CD14-positive monocyte (primary cell): ENCODE data around the gene KRT38. TPM values are rescaled to one million over a fixed set of nuclear protein-coding genes. Genes with fewer than 3 reads are reported as not detected.

ENCODE experiments used
- DNase-seq, 3 donors: peaks; one replicate each; pipeline ENCODE4 v3.0.0-alpha.2; 2011 to 2022
- H2AFZ ChIP-seq: 2 replicates; pipeline ENCODE4 v1.6.0; 2012; ENCODE audit warnings: mild to moderate bottlenecking, low read depth, low read length, inconsistent platforms; ENCODE audit not compliant: insufficient read depth, poor library complexity, severe bottlenecking
- H3K27ac ChIP-seq, 2 donors: 1 replicate in 1 of 2; 2 replicates in 1 of 2; pipeline ENCODE4 v1.5.1; 2012 to 2013; ENCODE audit warnings: low read length in 2 of 2, control low read depth in 1 of 2, inconsistent platforms in 1 of 2, low read depth in 1 of 2, mild to moderate bottlenecking in 1 of 2
- H3K27me3 ChIP-seq, 2 donors: one replicate each; pipeline versions ENCODE4 v1.6.0 to v1.6.1; 2011 to 2013; ENCODE audit warnings: low read length in 2 of 2; ENCODE audit not compliant: control insufficient read depth in 2 of 2, insufficient read depth in 2 of 2
- H3K36me3 ChIP-seq, 2 donors: replicated peaks in 1 of 2; 1 replicate in 1 of 2; 2 replicates in 1 of 2; pipeline versions ENCODE4 v1.5.1 to v1.6.1; 2012 to 2013; ENCODE audit warnings: low read length in 2 of 2, control low read depth in 1 of 2, inconsistent platforms in 1 of 2, mild to moderate bottlenecking in 1 of 2; ENCODE audit not compliant: insufficient read depth in 2 of 2, control insufficient read depth in 1 of 2
- H3K4me1 ChIP-seq, 2 donors: 1 replicate in 1 of 2; 2 replicates in 1 of 2; pipeline versions ENCODE4 v1.5.1 to v1.6.1; 2012 to 2013; ENCODE audit warnings: low read length in 2 of 2, control low read depth in 1 of 2, inconsistent platforms in 1 of 2, mild to moderate bottlenecking in 1 of 2, moderate library complexity in 1 of 2; ENCODE audit not compliant: insufficient read depth in 2 of 2, control insufficient read depth in 1 of 2
- H3K4me2 ChIP-seq: replicated peaks from 2 replicates; pipeline ENCODE3; 2012; ENCODE audit warnings: low read length, moderate library complexity, mild to moderate bottlenecking; ENCODE audit not compliant: poor library complexity, severe bottlenecking; ENCODE audit errors: extremely low read depth
- H3K4me3 ChIP-seq, 3 experiments: fragments of 200-600 bp in 1 of 3; sonication (generic) in 1 of 3; replicated peaks in 1 of 3; 1 replicate in 2 of 3; 2 replicates in 1 of 3; pipeline ENCODE4 v1.5.1; 2011 to 2013; ENCODE audit warnings: low read length in 3 of 3, mild to moderate bottlenecking in 3 of 3, control low read depth in 2 of 3, low read depth in 2 of 3, inconsistent platforms in 1 of 3, moderate library complexity in 1 of 3
- H3K79me2 ChIP-seq: 2 replicates; pipeline ENCODE4 v1.6.0; 2012; ENCODE audit warnings: mild to moderate bottlenecking, control low read depth, inconsistent platforms, low read length, moderate library complexity; ENCODE audit not compliant: insufficient read depth
- H3K9ac ChIP-seq: 2 replicates; pipeline ENCODE4 v1.6.0; 2017; ENCODE audit warnings: low read length, mild to moderate bottlenecking; ENCODE audit not compliant: insufficient read depth, poor library complexity, severe bottlenecking
- H3K9me3 ChIP-seq, 2 donors: replicated peaks in 1 of 2; 1 replicate in 1 of 2; 2 replicates in 1 of 2; pipeline versions ENCODE4 v1.5.1 to v1.6.1; 2012 to 2013; ENCODE audit warnings: low read length in 2 of 2, control low read depth in 1 of 2; ENCODE audit not compliant: control insufficient read depth in 1 of 2, insufficient read depth in 1 of 2
- H4K20me1 ChIP-seq: 2 replicates; pipeline ENCODE4 v1.6.0; 2012; ENCODE audit warnings: mild to moderate bottlenecking, low read length, control low read depth, moderate library complexity; ENCODE audit not compliant: insufficient read depth
- H3K27ac Mint-ChIP-seq, 7 donors: one replicate each; pipeline ENCODE4 v1.8.0; 2020; ENCODE audit warnings: mild to moderate bottlenecking in 7 of 7, mixed read lengths in 7 of 7, moderate library complexity in 6 of 7, inconsistent platforms in 2 of 7
- H3K27me3 Mint-ChIP-seq, 3 donors: one replicate each; pipeline ENCODE4 v1.8.0; 2021 to 2022; ENCODE audit warnings: low read depth in 3 of 3, mild to moderate bottlenecking in 3 of 3, mixed read lengths in 3 of 3, moderate library complexity in 3 of 3, inconsistent platforms in 1 of 3
- H3K36me3 Mint-ChIP-seq, 2 donors: one replicate each; pipeline ENCODE4 v1.8.0; 2020; ENCODE audit warnings: mixed read lengths in 2 of 2, inconsistent platforms in 1 of 2, mild to moderate bottlenecking in 1 of 2
- H3K4me1 Mint-ChIP-seq: one replicate; pipeline ENCODE4 v1.8.0; 2020; ENCODE audit warnings: mild to moderate bottlenecking, mixed read lengths
- H3K4me3 Mint-ChIP-seq, 2 donors: one replicate each; pipeline ENCODE4 v1.8.0; 2020; ENCODE audit warnings: mild to moderate bottlenecking in 2 of 2, mixed read lengths in 2 of 2, moderate library complexity in 1 of 2
- H3K9me3 Mint-ChIP-seq, 7 donors: one replicate each; pipeline ENCODE4 v1.8.0; 2020 to 2022; ENCODE audit warnings: mixed read lengths in 7 of 7, mild to moderate bottlenecking in 6 of 7, moderate library complexity in 6 of 7, inconsistent platforms in 2 of 7
- WGBS: methylation state at CpG from one replicate; pipeline ENCODE4 v1.1.5; 2013; ENCODE audit warnings: missing lambda C conversion rate; ENCODE audit not compliant: insufficient coverage; 5-methylcytosine and 5-hydroxymethylcytosine counted together
- intact Hi-C, 2 donors: fragments of 100-400 bp; cut with micrococcal nuclease; formaldehyde crosslinking; loops; one replicate each; pipeline versions ENCODE4 v1.15.0 to v1.15.1; 2023
- polyA plus RNA-seq, 3 donors: library from polyadenylated mRNA; depleted of rRNA in 1 of 3; unstranded in 2 of 3; stranded (reverse) in 1 of 3; fragments of 300-500 nt in 2 of 3; fragments of >200 nt in 1 of 3; fragmentation: Illumina TruSeq in 2 of 3; gene quantifications; 1 replicate in 2 of 3; 2 replicates in 1 of 3; pipeline ENCODE4 v1.2.3, GENCODE V29; 2012 to 2021
- small RNA-seq: library from RNA; depleted of rRNA; stranded (forward); fragments of <200 nt; gene quantifications from one replicate; pipeline ENCODE3, GENCODE V24; 2012; ENCODE audit warnings: low read depth; ENCODE audit not compliant: insufficient read length
- TF ChIP-seq, protein P1 (sequence below): fragments of 200-600 bp; IDR thresholded peaks from one replicate; pipeline ENCODE4 v1.8.0; 2022; ENCODE audit warnings: antibody characterized with exemption, mild to moderate bottlenecking

KRT38 gene
- polyA plus RNA-seq, 3 donors = not detected

DNA sequence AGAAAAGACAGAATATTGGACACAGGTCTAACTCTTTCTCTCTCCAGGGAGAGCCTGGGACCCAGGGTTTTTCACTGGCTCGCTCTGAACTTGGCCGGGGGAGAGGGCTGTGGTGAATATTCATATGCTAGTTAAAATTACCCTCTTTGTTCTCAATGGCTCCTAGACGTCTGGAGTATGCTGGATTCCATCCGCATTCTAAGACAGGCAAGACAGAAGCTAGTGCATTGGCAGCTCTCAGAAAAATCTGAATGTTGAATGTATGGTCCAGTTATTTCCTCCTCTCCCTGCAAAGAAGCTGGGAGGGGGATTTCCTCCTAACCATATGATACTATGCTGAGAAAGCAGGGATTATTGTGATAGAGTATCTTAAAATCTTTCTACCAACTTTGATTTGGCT, 53.1 kb downstream of the KRT38 start:
- H3K4me2 ChIP-seq = no peak overlapping the region
- Mint-ChIP-seq H3K27me3 (peaks cover 5 to 25% (median 10%) of the 10 kb centered on the region in 3 donors), H3K36me3 (no peaks in the 10 kb centered on the region), H3K9me3 (peaks cover 4 to 20% (median 11%) of the 10 kb centered on the region in 7 donors), H3K4me3 (peak overlapping the region in 1 of 2 donors; percentile 16), H3K27ac (no peak overlapping the region), H3K4me1 (no peaks in the 10 kb centered on the region)
- H3K9me3 ChIP-seq = peaks cover 8 to 11% of the 10 kb centered on the region in 2 donors
- no peaks in the 10 kb centered on the region for H3K36me3 ChIP-seq
- H3K27me3 ChIP-seq = peaks cover 2 to 17% of the 10 kb centered on the region in 2 donors
- H3K4me3 ChIP-seq = no peak overlapping the region
- WGBS = no CpG with 5 or more reads among the region's 4 CpGs
- DNase-seq = no peak
- H3K9ac ChIP-seq = no peak overlapping the region
- H3K4me1 ChIP-seq = no peaks in the 10 kb centered on the region
- H3K79me2 ChIP-seq = no peaks in the 10 kb centered on the region
- TF ChIP-seq, protein P1, sequence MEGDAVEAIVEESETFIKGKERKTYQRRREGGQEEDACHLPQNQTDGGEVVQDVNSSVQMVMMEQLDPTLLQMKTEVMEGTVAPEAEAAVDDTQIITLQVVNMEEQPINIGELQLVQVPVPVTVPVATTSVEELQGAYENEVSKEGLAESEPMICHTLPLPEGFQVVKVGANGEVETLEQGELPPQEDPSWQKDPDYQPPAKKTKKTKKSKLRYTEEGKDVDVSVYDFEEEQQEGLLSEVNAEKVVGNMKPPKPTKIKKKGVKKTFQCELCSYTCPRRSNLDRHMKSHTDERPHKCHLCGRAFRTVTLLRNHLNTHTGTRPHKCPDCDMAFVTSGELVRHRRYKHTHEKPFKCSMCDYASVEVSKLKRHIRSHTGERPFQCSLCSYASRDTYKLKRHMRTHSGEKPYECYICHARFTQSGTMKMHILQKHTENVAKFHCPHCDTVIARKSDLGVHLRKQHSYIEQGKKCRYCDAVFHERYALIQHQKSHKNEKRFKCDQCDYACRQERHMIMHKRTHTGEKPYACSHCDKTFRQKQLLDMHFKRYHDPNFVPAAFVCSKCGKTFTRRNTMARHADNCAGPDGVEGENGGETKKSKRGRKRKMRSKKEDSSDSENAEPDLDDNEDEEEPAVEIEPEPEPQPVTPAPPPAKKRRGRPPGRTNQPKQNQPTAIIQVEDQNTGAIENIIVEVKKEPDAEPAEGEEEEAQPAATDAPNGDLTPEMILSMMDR = no peak
- intact Hi-C loops = no loop called here
- no peaks in the 10 kb centered on the region for H4K20me1 ChIP-seq
- no peak overlapping the region for H3K27ac ChIP-seq
- H2AFZ ChIP-seq = no peak overlapping the region

DNA sequence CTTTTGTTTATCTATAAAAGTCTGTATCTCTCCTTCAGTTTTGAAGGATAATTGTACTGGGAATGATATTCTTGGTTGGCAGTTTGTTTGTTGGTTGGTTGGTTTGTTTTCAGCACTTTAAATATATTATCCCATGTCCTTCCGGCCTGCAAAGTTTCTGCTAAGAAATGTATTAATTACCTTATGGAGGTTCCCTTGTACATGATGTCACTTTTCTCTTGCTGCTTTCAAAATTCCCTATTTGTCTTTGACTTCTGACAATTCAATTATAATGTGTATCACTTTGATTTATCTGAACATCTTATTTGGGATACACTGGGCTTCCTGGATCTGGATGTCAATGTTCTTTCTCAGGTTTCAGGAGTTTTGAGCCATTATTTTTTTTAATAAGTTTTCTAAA, 54.6 kb downstream of the KRT38 start:
- Mint-ChIP-seq H3K27ac (no peak overlapping the region), H3K36me3 (no peaks in the 10 kb centered on the region)

More for the DNA sequence above, 54.6 kb downstream of the KRT38 start:
- Histone ChIP-seq H3K4me1 (no peaks in the 10 kb centered on the region), H2AFZ (no peak overlapping the region), H3K4me3 (no peak overlapping the region), H3K27ac (no peak overlapping the region), H3K27me3 (peaks cover 2 to 13% of the 10 kb centered on the region in 2 donors), H3K4me2 (no peak overlapping the region), H3K79me2 (no peaks in the 10 kb centered on the region), H3K9ac (no peak overlapping the region), H3K9me3 (peaks cover 8 to 11% of the 10 kb centered on the region in 2 donors), H3K36me3 (no peaks in the 10 kb centered on the region), H4K20me1 (no peaks in the 10 kb centered on the region)
- Mint-ChIP-seq H3K4me3 (no peak overlapping the region), H3K4me1 (no peaks in the 10 kb centered on the region), H3K27me3 (peaks cover 5 to 25% (median 10%) of the 10 kb centered on the region in 3 donors), H3K9me3 (peaks cover 4 to 20% (median 11%) of the 10 kb centered on the region in 7 donors)
- WGBS = no CpG with 5 or more reads among the region's 1 CpG
- intact Hi-C loops = no loop called here
- TF ChIP-seq, protein P1 = no peak
- no peak for DNase-seq

Small RNA genes within 50 kb of the gene (small RNA-seq; reads per million reads assigned to genes)
- 2.8 reads per million, percentile 19 among the genes with 10 or more reads in this experiment for gene RNU2-32P

Other genes starting within 250 kb of the KRT38 start
- not detected for gene KRTAP9-2, start 214.3 kb downstream of the KRT38 start, polyA plus RNA-seq
- gene KRTAP9-3, start 208.5 kb downstream of the KRT38 start, polyA plus RNA-seq = not detected
- not detected for gene KRTAP9-8, start 203.0 kb downstream of the KRT38 start, polyA plus RNA-seq
- not detected for gene KRTAP9-4, start 191.3 kb downstream of the KRT38 start, polyA plus RNA-seq
- not detected for gene KRTAP9-9, start 185.6 kb downstream of the KRT38 start, polyA plus RNA-seq
- not detected for gene KRTAP9-6, start 175.6 kb downstream of the KRT38 start, polyA plus RNA-seq
- not detected for gene KRTAP9-7, start 165.3 kb downstream of the KRT38 start, polyA plus RNA-seq
- not detected for gene KRTAP29-1, start 138.1 kb downstream of the KRT38 start, polyA plus RNA-seq
- not detected for gene KRTAP16-1, start 131.7 kb downstream of the KRT38 start, polyA plus RNA-seq
- gene KRTAP17-1, start 125.3 kb downstream of the KRT38 start, polyA plus RNA-seq = not detected
- gene KRT33A, start 90.2 kb downstream of the KRT38 start, polyA plus RNA-seq = not detected
- not detected for gene KRT33B, start 71.2 kb downstream of the KRT38 start, polyA plus RNA-seq
- gene KRT34, start 58.7 kb downstream of the KRT38 start, polyA plus RNA-seq = not detected
- gene KRT31, start 43.4 kb downstream of the KRT38 start, polyA plus RNA-seq = not detected
- not detected for gene KRT37, start 16.4 kb downstream of the KRT38 start, polyA plus RNA-seq
- gene KRT32, start 26.4 kb upstream of the KRT38 start, polyA plus RNA-seq = not detected
- gene KRT35, start 40.2 kb upstream of the KRT38 start, polyA plus RNA-seq = not detected
- under 1 TPM; 0.24 to 0.87 (median 0.25) TPM for gene KRT36, start 48.9 kb upstream of the KRT38 start, polyA plus RNA-seq
- not detected for gene KRT13, start 64.6 kb upstream of the KRT38 start, polyA plus RNA-seq
- under 1 TPM in 1 of 3 donors, not detected in 2; 0.03 TPM for gene KRT15, start 77.9 kb upstream of the KRT38 start, polyA plus RNA-seq
- gene KRT19, start 87.3 kb upstream of the KRT38 start, polyA plus RNA-seq = not detected
- not detected for gene KRT9, start 131.1 kb upstream of the KRT38 start, polyA plus RNA-seq
- gene KRT14, start 145.9 kb upstream of the KRT38 start, polyA plus RNA-seq = not detected
- gene KRT16, start 171.8 kb upstream of the KRT38 start, polyA plus RNA-seq = not detected
- gene KRT17, start 183.6 kb upstream of the KRT38 start, polyA plus RNA-seq = under 1 TPM in 1 of 3 donors, not detected in 2; 0.49 TPM
- gene EIF1, start 247.9 kb upstream of the KRT38 start, polyA plus RNA-seq = 1,000 to 10,000 TPM; 1,176 to 1,536 (median 1,425) TPM